Activated T-helper 1 cell treated with Interleukin-2 at 50 U/mL for 16 hours (primary cell): ENCODE results near the gene GOT1.
A peak's percentile ranks its signal among the peaks of the same experiment; 100 is the strongest.

Experiments used
- DNase-seq: peaks from one replicate; pipeline ENCODE4 v3.0.0-alpha.2; 2020; ENCODE audit warnings: low read depth

The GOT1 gene

DNA sequence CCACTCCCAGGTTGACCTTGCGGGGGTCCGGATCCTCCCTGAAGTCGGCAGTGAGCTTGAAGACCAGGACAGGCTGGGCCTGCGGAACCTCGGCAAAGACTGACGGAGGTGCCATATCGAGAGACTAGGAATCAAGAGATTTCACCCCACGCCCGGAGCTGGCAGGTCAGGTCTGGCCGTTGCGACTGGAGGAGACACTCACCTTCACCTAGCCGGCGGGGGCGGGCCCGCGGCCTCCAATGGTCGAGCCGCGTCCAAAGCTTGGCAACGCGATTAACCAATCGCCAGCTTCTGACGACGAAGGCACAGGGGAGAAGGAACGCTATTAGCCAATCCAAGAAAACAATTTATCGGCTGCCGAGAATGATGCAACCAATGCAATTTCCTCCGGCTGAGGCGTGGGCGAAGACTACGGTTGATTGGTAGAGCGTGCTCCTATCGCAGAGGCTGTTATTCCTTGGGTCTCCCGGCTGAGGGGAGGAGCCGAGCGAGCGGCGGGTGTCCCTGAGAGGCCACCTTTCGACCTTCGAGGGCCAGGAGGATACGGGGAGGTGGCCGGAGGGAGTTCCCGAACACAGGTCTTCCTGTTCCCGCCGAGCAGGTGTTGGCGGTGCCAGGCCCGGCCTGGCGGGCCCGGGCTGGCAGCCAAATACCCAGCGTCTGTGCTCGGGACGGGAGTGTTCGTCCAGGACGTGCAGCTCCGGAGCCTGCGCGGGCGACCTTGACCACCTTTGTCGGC, at the start of gene GOT1:
GOT1 (minus strand) TSS at position 174 of the 739 bp plus-strand sequence; CDS start at position 115, 59 bp downstream.
- peak; percentile 81 for DNase-seq

DNA sequence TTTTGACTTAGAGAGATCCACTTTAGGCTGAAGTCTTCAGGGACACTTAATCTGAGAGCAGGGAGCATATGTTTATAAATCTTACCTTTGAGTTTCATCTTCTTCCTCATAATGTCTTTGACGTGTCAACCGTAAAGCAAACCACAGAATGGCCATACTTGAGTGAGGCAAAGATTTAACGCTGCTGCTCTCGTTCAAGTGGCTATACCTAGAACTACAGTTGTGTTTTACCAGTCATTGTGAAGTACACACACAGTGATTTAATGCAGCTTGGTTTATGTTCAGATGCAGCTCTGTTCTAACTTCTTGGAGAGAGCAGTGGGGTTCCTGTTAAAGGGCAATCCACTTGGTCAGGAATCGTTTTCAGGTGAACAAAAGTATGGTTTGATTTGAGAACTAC, 39.9 kb upstream of the GOT1 start:
- DNase-seq: no peak

GRCh38 chr10:99467236-99467999, 37.0 kb upstream of the GOT1 start:
- DNase-seq: no peak

- no peak for DNase-seq
These were observed 36.3 kb upstream of the GOT1 start for GRCh38 chr10:99466632-99467223.

DNA sequence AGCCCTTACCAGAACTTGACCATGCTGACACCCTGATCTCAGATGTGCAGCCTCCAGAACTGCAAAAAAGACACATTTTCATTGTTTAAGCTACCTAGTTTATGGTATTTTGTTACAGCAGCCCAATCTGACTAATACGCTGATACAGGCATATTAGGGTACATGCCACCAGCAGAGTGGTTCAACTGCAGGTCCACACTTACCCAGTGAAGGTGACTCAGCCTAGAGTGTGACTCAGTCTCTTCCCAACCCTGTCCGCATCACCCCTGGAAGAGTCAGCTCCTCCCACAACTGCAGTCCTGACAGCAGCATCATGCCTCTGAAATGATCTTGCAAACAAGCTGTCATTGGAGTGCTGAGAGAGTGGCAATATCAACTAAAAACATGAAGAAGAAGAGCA, 30.8 kb upstream of the GOT1 start:
- DNase-seq: no peak

GRCh38 chr10:99460070-99460469, 29.6 kb upstream of the GOT1 start:
- no peak for DNase-seq

GRCh38 chr10:99459217-99459616, 28.8 kb upstream of the GOT1 start:
- DNase-seq: no peak

DNA sequence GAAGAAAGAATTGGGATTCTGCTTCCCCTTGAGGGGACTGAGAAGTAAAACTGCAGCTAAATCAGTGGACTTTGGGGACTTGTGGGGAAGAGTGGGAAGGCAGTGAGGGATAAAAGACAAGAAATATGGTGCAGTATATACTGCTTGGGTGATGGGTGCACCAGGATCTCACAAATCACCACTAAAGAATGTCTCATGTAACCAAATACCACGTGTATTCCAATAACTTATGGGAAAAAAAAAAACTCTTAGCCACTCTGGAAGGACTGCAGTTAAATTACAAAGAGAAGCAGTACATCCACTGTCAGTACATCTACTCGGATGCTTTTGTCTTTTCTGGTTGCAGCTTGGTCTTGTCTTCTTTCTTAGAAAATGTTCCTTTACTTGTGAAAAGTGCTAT, 27.4 kb upstream of the GOT1 start:
- no peak for DNase-seq

- DNase-seq: no peak
These were observed 26.5 kb upstream of the GOT1 start for GRCh38 chr10:99456931-99457288.

GRCh38 chr10:99456207-99456930, 25.9 kb upstream of the GOT1 start:
- DNase-seq: no peak

DNA sequence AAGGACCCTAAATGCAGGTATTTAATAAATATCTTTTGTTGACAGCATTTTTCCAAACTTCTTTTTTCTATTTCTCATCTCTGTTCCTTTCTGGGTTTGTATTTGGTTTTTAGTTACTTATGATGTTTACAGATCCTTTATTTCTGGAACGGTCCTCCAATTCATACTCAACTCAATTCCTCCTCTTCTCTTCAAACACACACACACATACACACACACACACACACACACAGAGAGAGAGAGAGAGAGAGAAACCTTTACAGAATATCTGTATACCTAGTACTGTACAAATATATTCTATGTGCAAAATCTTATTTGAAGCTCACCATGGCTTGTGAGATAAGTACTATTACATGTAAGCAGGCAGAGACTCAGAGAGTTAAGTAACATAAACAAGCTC, 21.6 kb upstream of the GOT1 start:
- no peak for DNase-seq

- no peak for DNase-seq
These were observed 21.0 kb upstream of the GOT1 start for GRCh38 chr10:99451499-99451788.

DNA sequence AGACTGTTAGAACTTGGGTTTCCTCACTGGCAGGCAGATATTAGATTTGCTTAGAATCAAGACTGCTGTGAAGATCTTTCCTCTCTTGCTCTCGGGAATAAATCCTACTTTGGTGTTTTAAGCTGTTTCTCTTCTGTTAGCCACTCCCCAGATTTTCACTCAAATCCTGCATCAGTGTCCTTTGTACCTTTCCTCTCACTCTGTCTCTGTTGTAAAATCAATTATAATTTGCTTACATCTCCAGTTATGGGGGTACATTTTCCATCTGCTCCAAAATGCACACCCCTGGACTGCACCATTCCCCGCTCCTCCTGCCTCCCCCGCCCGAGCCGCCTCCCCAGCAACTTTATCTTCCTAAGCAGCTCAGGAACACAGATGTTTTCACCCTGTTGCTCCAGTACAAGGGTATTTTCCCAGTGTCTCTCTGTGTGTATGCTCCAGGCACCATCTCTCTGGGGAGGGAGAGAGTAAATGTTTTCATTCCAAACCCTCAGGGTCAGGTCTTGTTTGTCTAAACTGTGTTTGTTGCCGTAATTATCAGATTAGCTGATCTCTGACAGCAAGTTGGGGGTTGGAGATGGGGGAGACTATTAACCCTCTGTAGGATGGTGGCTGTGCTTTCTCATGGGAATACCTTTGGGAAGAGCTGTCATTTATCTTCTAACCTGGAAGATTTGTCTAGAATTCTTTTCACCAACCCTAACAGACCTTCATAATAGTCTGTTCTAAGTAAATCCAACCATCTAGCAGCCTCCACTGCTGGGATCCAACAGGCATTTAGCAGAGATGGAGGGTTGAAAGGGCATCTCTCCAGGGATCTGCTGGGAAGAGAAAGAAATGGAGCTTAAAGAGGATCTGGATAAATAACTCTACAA, 20.4 kb upstream of the GOT1 start:
- DNase-seq: no peak

DNA sequence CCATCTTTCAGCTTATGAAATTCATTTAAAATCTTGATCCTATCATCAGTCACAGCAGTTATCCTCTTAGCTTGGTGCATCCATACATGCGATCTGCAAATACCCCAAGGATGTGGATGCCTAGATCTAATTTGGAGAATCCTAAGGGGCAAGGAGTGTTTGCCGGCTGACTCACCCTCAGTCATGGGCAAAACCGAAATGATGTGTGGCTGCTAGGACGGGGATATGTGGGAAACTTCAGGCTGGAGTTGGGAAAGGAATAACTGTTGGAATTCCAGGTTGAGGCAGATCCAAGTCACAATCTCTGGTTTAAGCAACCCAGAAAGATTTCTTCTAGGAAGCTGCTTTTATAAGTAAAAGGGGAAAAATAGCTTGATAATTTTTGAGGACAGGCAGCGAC, 19.7 kb upstream of the GOT1 start:
- no peak for DNase-seq

DNA sequence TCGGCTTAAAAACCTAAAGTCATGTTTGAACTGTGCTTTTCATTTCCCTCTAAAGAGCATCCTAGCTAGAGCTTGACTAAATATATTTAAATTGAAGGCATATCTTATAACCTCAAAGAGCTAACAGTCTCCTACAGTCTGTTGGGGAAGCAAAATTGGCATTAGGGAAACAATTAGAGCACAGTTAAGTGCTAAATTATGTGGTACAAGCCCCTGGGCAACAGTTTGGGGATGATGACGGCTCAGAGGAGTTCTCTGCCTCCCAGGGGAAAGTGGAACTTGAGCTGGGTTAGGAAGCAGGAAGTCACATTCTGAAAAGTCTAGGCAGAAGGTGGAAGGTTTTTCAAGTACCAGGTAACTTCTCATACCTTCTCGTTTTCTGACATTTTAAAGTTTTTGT, 18.6 kb upstream of the GOT1 start:
- DNase-seq: no peak

DNA sequence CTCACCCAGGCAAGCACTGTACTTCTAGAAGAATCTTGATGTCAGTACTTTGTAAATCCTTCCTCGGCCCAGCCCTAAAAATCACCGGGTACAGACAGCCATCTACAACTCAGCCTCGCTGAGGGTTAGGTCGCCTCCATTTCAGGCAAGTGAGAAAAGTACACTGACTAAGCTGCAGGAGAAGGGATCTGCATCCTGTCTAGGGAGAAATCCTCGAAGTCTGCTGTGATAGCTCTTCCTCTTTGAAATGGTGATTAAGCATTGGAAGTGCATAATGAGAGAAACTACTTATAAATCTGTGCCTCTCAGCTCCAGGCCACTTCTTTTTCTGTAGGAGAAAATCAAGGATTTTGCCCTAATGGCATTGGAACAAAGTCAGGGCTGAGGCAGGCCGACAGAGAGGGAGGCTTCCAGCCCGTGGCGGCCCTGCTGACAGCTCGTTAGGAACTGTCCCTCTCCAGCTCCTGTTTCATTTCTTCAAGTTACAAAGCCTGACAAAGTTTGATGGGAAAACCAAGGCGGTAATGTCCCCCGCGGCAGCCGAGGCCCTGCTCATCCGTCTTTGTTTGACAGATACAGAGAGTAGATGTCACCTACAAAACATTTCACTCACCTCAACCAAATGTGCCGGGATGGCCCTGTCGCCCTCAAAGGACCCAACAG, 14.1 kb upstream of the GOT1 start:
- no peak for DNase-seq

- no peak for DNase-seq
These were observed 13.1 kb upstream of the GOT1 start for GRCh38 chr10:99443500-99443899.

DNA sequence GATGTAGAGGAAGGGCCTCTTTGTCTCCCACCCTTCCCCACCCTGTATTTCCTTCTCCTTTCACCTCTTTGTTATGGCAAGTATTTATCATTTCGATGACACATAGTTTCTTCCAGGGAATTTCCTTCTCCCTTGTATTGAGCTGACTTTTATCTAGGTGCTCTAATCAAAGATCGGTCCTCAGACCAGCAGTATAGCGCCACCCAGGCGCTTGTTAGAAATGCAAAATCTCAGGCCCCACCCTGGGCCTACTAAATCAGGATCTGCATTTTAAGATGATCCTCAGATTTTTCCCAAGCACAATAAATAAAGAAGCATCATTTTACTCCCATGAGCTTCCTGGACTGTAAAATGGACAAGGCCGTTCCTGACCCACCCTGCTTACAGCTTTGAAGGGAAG, 12.0 kb upstream of the GOT1 start:
- DNase-seq: no peak

DNA sequence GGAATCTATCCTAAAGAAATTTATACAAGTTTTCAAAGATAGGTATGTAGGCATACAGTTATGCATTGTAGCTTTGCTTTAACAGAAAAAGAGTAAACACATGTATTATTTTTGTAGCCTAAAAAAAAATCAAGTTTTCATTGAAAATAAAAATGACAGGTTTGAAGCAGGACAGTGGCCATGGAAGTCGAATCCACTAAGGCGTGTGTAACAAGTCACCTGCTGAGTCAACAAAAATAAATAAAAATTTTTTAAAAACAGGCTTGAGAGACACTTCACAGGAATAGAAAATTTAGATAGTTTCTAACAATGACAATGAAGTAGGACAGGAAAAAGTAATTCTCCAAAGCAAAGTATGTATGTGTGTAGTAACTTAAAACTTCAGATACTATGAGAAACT, 8.5 kb upstream of the GOT1 start:
- no peak for DNase-seq

GRCh38 chr10:99435986-99436638, 5.7 kb upstream of the GOT1 start:
- no peak for DNase-seq
